Osteoblast (primary cell): ENCODE measurements around the gene SLC25A39. TPM values are rescaled to one million over a fixed set of nuclear protein-coding genes. Genes with fewer than 3 reads are reported as not detected.
A peak's percentile ranks its signal among the peaks of the same experiment; 100 is the strongest.

Source experiments
- DNase-seq: peaks from one replicate; pipeline ENCODE4 v3.0.0; 2011; ENCODE audit warnings: low spot score, mixed read lengths; ENCODE audit not compliant: insufficient read length; ENCODE audit errors: missing footprints
- H2AFZ ChIP-seq: 2 replicates; pipeline ENCODE4 v1.6.0; 2011; ENCODE audit warnings: mild to moderate bottlenecking, low read length
- H3K27ac ChIP-seq: 2 replicates; pipeline ENCODE4 v1.5.1; 2011; ENCODE audit warnings: mild to moderate bottlenecking, low read depth, low read length, moderate library complexity
- H3K27me3 ChIP-seq: 2 replicates; pipeline ENCODE4 v1.6.0; 2012; ENCODE audit warnings: mild to moderate bottlenecking, control low read depth, inconsistent platforms, low read length, moderate library complexity; ENCODE audit not compliant: insufficient read depth
- H3K36me3 ChIP-seq: 2 replicates; pipeline ENCODE4 v1.5.1; 2011; ENCODE audit warnings: mild to moderate bottlenecking, low read length, control low read depth, moderate library complexity; ENCODE audit not compliant: insufficient read depth
- H3K4me1 ChIP-seq: 2 replicates; pipeline ENCODE4 v1.5.1; 2011; ENCODE audit warnings: mild to moderate bottlenecking, low read length, control low read depth, moderate library complexity; ENCODE audit not compliant: insufficient read depth
- H3K4me2 ChIP-seq: 2 replicates; pipeline ENCODE4 v1.6.0; 2011; ENCODE audit warnings: mild to moderate bottlenecking, low read length; ENCODE audit not compliant: insufficient read depth
- H3K4me3 ChIP-seq: fragments of 200-600 bp; sonication (generic); 3 replicates; pipeline ENCODE4 v1.5.1; 2012; ENCODE audit warnings: mild to moderate bottlenecking, low read length, inconsistent platforms; ENCODE audit not compliant: insufficient read depth
- H3K79me2 ChIP-seq: 2 replicates; pipeline ENCODE4 v1.6.0; 2012; ENCODE audit warnings: mild to moderate bottlenecking, low read length, control low read depth, inconsistent platforms; ENCODE audit not compliant: insufficient read depth
- H3K9me3 ChIP-seq: 2 replicates; pipeline ENCODE4 v1.5.1; 2011; ENCODE audit warnings: low read depth, low read length, control low read depth
- H4K20me1 ChIP-seq: 2 replicates; pipeline ENCODE4 v1.6.0; 2012; ENCODE audit warnings: mild to moderate bottlenecking, low read length, control low read depth; ENCODE audit not compliant: insufficient read depth
- total RNA-seq: library from RNA; depleted of rRNA; stranded (reverse); fragments of >200 nt; gene quantifications from 2 replicates; pipeline ENCODE4 v1.2.3, GENCODE V29; 2012
- TF ChIP-seq, protein P1 (sequence below): IDR thresholded peaks from 2 replicates; pipeline ENCODE4 v1.5.1; 2011; ENCODE audit warnings: mild to moderate bottlenecking, low read depth, low read length, moderate library complexity; ENCODE audit errors: extremely low read depth

Gene SLC25A39
- total RNA-seq, 1 donor: 60.1 TPM

DNA sequence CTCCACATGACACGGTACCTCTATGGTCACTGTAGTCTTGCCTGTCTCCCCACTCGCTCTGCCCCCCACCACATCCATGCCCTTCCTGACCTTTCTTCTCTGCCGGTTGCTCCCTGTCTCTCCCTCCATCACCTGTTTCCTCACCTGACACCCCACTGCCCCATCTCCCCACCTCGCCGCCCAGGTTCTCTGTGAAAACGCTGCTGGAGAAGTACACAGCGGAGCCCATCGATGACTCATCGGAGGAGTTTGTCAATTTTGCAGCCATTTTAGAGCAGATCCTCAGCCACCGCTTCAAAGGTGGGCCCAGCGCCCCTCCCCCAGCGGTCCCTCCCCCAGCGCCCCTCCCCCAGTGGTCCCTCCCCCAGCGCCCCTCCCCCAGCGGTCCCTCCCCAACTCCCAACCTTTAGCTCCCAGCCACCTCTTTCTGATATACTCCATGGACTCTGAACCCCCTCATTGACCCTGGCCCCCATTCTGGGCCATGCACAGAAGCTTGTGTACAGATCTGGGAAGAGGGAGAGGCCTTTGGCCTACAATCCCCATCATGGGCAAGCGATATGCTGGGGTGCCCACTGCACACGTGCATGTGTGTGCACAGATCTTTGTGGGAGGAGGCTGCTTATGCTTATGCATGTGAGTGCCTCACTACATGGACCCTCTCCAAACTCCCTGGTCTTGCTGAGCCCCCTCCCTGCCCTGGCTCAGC is 12.1 kb downstream of the SLC25A39 start:
- Histone ChIP-seq H2AFZ (no peak overlapping the region), H3K4me2 (no peak overlapping the region), H3K36me3 (no peaks in the 10 kb centered on the region), H3K4me1 (no peaks in the 10 kb centered on the region), H3K4me3 (no peak overlapping the region), H4K20me1 (peaks cover 2% of the 10 kb centered on the region), H3K9me3 (no peaks in the 10 kb centered on the region), H3K27ac (no peak overlapping the region), H3K27me3 (peaks cover 41% of the 10 kb centered on the region), H3K79me2 (no peaks in the 10 kb centered on the region)
- TF ChIP-seq, protein P1, sequence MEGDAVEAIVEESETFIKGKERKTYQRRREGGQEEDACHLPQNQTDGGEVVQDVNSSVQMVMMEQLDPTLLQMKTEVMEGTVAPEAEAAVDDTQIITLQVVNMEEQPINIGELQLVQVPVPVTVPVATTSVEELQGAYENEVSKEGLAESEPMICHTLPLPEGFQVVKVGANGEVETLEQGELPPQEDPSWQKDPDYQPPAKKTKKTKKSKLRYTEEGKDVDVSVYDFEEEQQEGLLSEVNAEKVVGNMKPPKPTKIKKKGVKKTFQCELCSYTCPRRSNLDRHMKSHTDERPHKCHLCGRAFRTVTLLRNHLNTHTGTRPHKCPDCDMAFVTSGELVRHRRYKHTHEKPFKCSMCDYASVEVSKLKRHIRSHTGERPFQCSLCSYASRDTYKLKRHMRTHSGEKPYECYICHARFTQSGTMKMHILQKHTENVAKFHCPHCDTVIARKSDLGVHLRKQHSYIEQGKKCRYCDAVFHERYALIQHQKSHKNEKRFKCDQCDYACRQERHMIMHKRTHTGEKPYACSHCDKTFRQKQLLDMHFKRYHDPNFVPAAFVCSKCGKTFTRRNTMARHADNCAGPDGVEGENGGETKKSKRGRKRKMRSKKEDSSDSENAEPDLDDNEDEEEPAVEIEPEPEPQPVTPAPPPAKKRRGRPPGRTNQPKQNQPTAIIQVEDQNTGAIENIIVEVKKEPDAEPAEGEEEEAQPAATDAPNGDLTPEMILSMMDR: no peak
- peak; percentile 76 for DNase-seq

DNA sequence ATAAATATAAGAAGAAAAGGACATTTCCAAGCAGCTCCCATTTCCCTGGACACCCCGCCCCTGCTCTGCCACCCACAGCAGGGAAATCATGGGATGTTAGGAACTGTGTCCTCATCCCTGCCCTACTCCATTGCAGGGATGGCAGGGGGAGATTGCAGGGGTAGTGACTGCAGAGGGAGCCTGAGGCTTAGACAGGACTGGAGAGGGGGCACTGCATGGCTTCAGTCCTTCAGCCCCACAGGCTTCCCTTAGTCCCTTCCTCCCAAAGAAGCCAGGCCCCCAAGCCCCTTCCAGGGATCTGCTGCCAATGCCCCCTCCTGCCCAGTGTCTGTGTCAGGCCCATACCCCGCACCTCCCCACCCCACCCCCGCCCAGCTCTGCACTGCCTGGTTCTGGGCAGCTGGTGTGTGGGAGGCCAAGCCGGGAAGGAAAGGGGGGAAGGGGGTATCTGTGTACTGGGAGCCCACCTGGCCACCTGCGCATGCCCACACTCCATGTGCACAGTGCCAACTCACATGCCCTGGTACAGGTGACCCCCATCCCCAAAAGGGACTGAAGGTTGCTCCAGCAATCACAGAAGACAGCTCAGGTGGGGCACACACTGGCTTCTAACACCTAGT is 13.0 kb downstream of the SLC25A39 start:
- no peak overlapping the region for H3K4me2 ChIP-seq
- peak; percentile 80 for DNase-seq
- peaks cover 40% of the 10 kb centered on the region for H3K27me3 ChIP-seq
- peaks cover 2% of the 10 kb centered on the region for H4K20me1 ChIP-seq
- H3K36me3 ChIP-seq: no peaks in the 10 kb centered on the region
- no peak overlapping the region for H3K27ac ChIP-seq
- no peaks in the 10 kb centered on the region for H3K79me2 ChIP-seq
- no peak overlapping the region for H2AFZ ChIP-seq
- H3K4me3 ChIP-seq: no peak overlapping the region
- H3K9me3 ChIP-seq: no peaks in the 10 kb centered on the region
- TF ChIP-seq, protein P1: no peak
- H3K4me1 ChIP-seq: no peaks in the 10 kb centered on the region

DNA sequence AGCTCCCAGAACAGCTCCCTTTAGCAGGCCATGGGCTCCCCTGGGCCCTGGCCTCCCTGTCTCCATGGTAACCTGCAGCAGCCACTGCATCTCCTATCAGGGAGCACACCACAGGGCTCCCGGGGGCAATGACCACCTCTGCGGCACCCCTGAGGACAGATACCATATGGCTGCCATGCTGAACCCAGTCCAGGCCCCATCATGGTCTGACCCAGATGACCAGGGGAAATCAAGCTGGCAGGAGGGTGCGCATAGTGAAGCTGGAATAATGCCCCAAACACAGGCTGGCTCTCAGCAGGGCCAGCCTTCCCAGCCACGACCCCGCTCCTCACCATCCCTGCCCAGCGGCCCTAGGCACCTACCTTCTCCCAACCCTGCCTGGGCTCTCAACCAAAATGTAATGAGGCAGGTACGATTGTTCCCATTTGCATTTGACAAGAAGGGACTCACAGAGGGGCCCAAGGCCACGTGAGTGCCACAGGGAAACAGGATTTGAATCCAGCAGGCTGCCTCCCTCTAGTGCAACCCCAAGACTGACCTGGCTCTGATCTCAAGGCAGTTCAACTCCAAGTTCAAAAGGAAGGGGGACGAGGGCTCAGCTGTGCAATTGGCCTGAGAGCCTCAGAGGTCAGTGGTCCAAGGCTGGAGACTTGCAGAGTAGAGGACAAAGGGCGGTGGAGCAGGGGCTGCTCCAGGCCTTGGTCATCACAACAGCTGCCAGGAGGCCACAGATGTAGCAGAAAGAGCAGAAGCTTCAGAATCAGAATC is 13.8 kb downstream of the SLC25A39 start:
- TF ChIP-seq, protein P1: no peak
- H3K27me3 ChIP-seq: peaks cover 31% of the 10 kb centered on the region

DNA sequence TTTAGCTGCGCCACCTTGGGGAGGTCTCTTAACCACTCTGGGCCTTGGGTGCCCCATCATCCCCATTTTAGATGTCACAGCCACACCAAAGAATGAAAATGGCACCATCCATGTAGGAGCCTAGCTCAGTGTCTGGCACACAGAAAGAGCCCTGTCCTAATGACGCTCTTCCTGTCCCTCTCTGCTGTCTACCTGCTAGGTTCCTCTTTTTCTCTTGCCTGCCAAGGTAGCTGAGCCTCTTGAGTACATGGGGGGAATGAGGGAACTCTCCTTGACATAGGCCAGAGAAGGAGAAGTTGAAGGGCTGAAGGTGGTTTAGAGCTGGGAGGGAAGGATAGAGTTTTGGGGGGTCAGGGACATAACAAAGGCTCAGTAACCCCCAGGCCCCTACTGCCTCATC is 14.4 kb downstream of the SLC25A39 start:
- H3K4me2 ChIP-seq: no peak overlapping the region
- H3K4me3 ChIP-seq: no peak overlapping the region
- H3K4me1 ChIP-seq: no peaks in the 10 kb centered on the region
- H3K27ac ChIP-seq: no peak overlapping the region
- no peak overlapping the region for H2AFZ ChIP-seq
- peaks cover 28% of the 10 kb centered on the region for H3K27me3 ChIP-seq
- no peaks in the 10 kb centered on the region for H4K20me1 ChIP-seq
- no peaks in the 10 kb centered on the region for H3K36me3 ChIP-seq
- H3K9me3 ChIP-seq: no peaks in the 10 kb centered on the region
- H3K79me2 ChIP-seq: no peaks in the 10 kb centered on the region
- DNase-seq: peak; percentile 79
- TF ChIP-seq, protein P1: no peak

More for the DNA sequence above, 13.8 kb downstream of the SLC25A39 start:
- Histone ChIP-seq H3K36me3 (no peaks in the 10 kb centered on the region), H3K4me1 (no peaks in the 10 kb centered on the region), H3K79me2 (no peaks in the 10 kb centered on the region), H3K4me2 (no peak overlapping the region), H4K20me1 (peaks cover 2% of the 10 kb centered on the region), H2AFZ (no peak overlapping the region), H3K9me3 (no peaks in the 10 kb centered on the region), H3K27ac (no peak overlapping the region), H3K4me3 (no peak overlapping the region)
- DNase-seq: peak; percentile 82
